ENCODE measurements around the gene ANKRD12.

Gene ANKRD12

GRCh38 chr18:9101730-9102507 lies 34.7 kb upstream of the ANKRD12 start:
- no peak for TF ChIP-seq ZNF274 (IDR thresholded peaks at IDR 0.05; ENCODE audit: low read depth, low read length)
- peak overlapping the region; percentile 90 for H3K4me3 ChIP-seq (ENCODE audit: low read length)

GRCh38 chr18:9102508-9103375 lies 33.8 kb upstream of the ANKRD12 start, which contains the start of gene NDUFV2:
TSS of gene NDUFV2 (plus strand) at chr18:9102699. CDS start at chr18:9102744, 45 bp downstream.
- peak within 1 kb of the TSS; percentile 93 for H3K4me3 ChIP-seq (ENCODE audit: low read length)
- no peak for TF ChIP-seq ZNF274 (IDR thresholded peaks at IDR 0.05; ENCODE audit: low read depth, low read length)

DNA sequence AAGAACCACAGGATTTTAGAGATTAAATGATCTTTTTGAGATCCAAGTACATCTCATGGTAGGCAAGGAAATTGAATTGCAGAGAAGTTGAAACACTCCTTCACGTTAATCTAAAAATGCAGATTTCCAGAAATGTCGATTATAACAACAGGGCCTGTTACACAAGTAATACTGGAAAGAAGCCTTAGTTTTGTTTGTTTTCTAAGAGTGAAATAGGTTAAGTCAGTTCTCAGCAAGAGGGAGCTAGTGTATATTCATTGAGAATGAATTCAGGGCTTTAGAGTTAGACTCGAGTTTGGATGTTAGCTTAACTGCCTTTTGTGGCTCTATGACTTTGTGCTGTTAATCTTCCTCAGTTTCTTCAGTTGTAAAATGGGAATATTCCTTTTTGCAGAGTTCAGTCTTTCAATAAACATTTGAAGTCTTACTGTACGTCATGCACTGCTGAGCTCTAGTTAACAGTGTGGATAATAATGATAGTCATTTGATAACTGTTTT lies 33.2 kb upstream of the ANKRD12 start:
- peak overlapping the region; percentile 93 for H3K4me3 ChIP-seq (ENCODE audit: low read length)
- TF ChIP-seq ZNF274 (IDR thresholded peaks at IDR 0.05; ENCODE audit: low read depth, low read length), result no peak

DNA sequence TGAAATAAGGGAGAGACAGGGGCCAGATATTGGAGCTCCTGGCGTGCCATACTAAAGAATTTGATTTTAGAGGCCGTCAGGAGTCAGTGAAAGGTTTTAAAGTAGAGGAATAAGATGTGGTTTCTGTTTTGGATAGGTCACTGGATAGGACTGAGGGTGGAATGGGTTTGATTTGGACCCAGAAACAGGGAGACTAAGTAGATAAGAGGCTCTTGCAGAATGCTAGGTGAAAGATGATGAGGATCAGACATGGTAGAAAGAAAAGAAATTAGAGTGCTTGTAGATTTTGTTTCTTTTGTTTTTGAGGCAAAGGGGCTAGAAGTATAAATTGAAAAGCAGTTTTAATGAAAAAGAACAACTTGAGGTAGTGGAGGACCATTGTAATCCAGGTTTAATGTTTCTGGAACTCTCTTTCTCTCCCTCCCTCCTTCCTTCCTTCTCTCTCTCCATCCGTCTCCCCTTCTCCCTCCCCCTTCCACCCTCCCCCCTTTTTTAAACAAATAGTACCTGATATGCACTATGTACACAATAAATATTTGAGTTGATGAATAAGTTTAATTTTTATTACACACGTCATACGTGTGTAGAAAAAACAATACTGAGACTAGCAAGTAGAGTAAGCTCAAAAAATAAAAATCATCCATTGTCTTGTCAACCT lies 32.2 kb upstream of the ANKRD12 start:
- peak overlapping the region; percentile 93 for H3K4me3 ChIP-seq (ENCODE audit: low read length)
- no peak for TF ChIP-seq ZNF274 (IDR thresholded peaks at IDR 0.05; ENCODE audit: low read depth, low read length)

DNA sequence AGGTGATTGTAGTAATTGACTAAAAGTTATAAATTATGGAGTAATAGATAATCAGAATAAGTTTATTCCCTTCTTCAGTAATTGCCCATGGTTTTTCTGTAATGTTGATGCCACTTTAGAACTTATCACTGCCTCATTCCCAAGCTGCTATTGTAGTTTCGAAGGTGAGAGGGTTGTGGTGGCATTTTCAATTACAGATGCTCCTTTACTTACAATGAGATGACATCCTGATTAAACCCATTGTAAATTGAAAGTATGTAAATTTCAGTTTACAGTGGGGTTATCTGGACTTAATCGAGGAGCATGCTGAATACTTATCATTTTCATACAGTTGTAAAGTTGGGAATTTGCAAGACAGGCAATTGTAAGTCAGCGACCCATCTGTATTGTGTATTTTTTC lies 31.2 kb upstream of the ANKRD12 start:
- TF ChIP-seq ZNF274 (IDR thresholded peaks at IDR 0.05; ENCODE audit: low read depth, low read length), result no peak
- peak overlapping the region; percentile 93; the same call in 1 of the 2 replicates for H3K4me3 ChIP-seq (ENCODE audit: low read length)

DNA sequence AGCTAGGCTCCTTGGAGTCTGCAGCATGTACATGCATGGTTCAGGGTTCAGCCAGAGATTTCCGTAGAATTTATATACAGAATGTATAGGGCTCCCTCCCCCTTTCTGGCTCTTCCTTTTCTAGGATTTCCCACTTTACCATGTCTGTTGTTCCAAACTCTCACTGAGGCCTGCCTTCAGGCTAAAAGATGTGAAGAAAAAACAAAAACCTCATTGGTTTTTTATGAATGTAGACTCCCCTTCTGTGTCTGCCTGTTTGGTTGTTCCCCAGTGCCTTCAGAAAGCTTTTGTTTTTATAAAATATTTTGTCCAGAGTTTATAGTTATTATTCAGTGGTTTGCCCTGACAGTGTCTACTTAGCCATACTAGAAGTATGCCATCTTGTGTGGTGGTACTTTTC lies 30.5 kb upstream of the ANKRD12 start:
- H3K4me3 ChIP-seq (ENCODE audit: low read length), result peak overlapping the region; percentile 93
- no peak for TF ChIP-seq ZNF274 (IDR thresholded peaks at IDR 0.05; ENCODE audit: low read depth, low read length)

DNA sequence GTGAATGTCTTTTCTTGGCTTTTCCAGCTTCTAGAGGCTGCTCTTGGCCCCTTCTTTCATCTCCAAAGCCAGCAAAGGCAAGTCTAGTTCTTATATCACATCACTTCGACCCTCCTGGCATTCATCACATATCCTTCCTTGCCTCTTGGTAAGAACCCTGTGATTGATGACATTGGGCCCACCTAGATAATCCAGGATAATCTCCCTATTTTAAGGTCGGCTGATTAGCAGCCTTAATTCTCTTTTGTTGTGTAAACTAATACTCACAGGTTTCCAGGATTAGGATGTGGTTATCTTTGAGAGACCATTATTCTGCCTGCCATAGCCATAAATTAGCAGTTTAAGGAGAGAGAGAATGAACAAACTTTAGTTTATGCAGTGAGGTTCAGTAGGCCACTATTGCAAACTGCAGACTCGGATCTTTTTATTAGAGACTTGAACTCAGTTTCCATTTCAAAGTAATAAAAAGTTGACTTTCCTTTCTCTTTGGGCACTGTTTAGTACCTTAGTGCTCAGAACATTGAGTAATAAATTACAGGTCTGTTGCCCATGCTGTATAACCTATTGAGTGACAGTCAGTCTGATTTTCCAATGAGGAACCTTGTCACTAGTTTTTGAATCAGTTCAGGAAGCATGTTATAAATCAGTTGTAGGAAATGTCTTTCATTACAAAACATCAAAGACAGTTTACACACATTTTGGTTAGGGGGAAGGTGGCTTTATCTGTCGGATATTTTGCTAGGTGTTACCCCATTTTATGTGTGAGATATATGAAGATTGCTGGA lies 29.6 kb upstream of the ANKRD12 start:
- peak overlapping the region; percentile 56 for H3K4me3 ChIP-seq (ENCODE audit: low read length)
- no peak for TF ChIP-seq ZNF274 (IDR thresholded peaks at IDR 0.05; ENCODE audit: low read depth, low read length)

GRCh38 chr18:9108911-9109310 lies 27.7 kb upstream of the ANKRD12 start:
- no peak for TF ChIP-seq ZNF274 (IDR thresholded peaks at IDR 0.05; ENCODE audit: low read depth, low read length)
- no peak overlapping the region for H3K4me3 ChIP-seq (ENCODE audit: low read length)

DNA sequence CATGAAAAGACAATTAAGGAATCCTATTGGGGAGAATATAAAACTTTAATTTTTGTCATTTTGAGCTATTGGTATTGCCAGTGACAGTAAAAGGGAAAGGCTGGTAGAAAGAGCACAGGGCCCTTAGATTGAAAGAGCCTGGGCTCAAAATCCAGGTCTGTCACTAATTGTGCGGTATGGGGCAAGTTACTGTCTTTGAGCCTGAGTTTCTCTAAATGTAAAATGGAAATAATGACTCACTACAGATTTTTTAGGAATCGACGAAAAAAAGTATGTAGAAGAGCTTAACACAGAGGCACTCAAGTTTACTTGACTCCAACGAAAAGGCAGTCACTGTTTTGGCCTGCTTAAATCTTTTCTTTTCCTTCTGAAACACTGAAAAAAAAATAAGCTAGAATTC lies 27.1 kb upstream of the ANKRD12 start:
- H3K4me3 ChIP-seq (ENCODE audit: low read length), result no peak overlapping the region

DNA sequence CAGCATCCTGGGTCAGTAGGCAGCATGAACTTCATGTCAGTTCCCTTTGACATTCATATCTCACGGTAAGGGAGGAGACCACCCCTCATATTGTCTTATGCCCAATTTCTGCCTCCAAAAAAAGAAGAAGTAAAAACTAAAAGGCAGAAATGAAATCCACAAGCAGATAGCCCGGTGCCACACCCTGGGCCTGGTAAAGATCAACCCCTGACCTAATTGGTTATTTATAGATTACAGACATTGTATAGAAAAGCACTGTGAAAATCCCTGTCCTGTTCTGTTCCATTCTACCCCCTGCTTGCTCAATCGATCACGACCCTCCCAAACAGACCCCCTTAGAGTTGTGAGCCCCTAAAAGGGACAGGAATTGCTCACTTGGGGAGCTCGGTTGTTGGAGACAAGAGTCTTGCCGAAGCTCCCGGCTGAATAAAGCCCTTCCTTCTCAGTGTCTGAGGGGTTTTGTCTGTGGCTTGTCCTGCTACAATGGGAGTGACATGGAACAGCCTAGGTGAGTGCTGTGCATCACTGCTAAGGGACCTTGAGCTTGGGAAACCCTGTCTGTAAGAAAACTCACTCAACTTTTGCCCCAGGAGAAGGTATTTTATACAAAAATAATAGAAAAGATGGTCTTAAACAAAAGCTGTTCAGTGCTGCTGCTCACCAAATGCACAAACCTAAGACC lies 23.0 kb upstream of the ANKRD12 start:
- H3K4me3 ChIP-seq (ENCODE audit: low read length), result no peak overlapping the region; the same call in 1 of the 2 replicates
- TF ChIP-seq ZNF274 (IDR thresholded peaks at IDR 0.05; ENCODE audit: low read depth, low read length), result no peak

More for the DNA sequence above, 27.1 kb upstream of the ANKRD12 start:
- TF ChIP-seq ZNF274 (IDR thresholded peaks at IDR 0.05; ENCODE audit: low read depth, low read length), result no peak

GRCh38 chr18:9115984-9116383 lies 20.6 kb upstream of the ANKRD12 start:
- H3K4me3 ChIP-seq (ENCODE audit: low read length), result no peak overlapping the region

GRCh38 chr18:9117980-9118841 lies 18.4 kb upstream of the ANKRD12 start:
- no peak for TF ChIP-seq ZNF274 (IDR thresholded peaks at IDR 0.05; ENCODE audit: low read depth, low read length)
- no peak overlapping the region for H3K4me3 ChIP-seq (ENCODE audit: low read length)

More at GRCh38 chr18:9115984-9116383, 20.6 kb upstream of the ANKRD12 start:
- no peak for TF ChIP-seq ZNF274 (IDR thresholded peaks at IDR 0.05; ENCODE audit: low read depth, low read length)
